HG02571 (cell line): ENCODE results near the gene PRKAR1B.

ENCODE experiments used
- ATAC-seq: cut with Tn5 transposase; IDR thresholded peaks from one replicate; pipeline ENCODE4 v1.9.1; 2021; ENCODE audit warnings: mild to moderate bottlenecking, moderate library complexity; ENCODE audit not compliant: unreplicated experiment

Gene PRKAR1B

GRCh38 chr7:527723-528122, 199.4 kb downstream of the PRKAR1B start:
- no peak for ATAC-seq

- no peak for ATAC-seq
Observed at GRCh38 chr7:526460-527034, 200.5 kb downstream of the PRKAR1B start.

- no peak for ATAC-seq
Observed at GRCh38 chr7:525740-526139, 201.3 kb downstream of the PRKAR1B start.

GRCh38 chr7:524800-525199, 202.3 kb downstream of the PRKAR1B start:
- ATAC-seq, result no peak

- no peak for ATAC-seq
Observed at GRCh38 chr7:523347-524336, 203.4 kb downstream of the PRKAR1B start.

GRCh38 chr7:522951-523314, 204.1 kb downstream of the PRKAR1B start:
- no peak for ATAC-seq

GRCh38 chr7:522071-522950, 204.8 kb downstream of the PRKAR1B start:
- no peak for ATAC-seq

GRCh38 chr7:521221-522070, 205.6 kb downstream of the PRKAR1B start:
- ATAC-seq, result no peak

- no peak for ATAC-seq
Observed at GRCh38 chr7:520503-521161, 206.4 kb downstream of the PRKAR1B start.

- ATAC-seq, result no peak
Observed at GRCh38 chr7:519484-520390, 207.3 kb downstream of the PRKAR1B start, which contains the start of gene PDGFA. Gene PDGFA, minus strand, starts transcription at chr7:519846. Its CDS starts 845 bp downstream, at chr7:519001.

GRCh38 chr7:518630-519483, 208.2 kb downstream of the PRKAR1B start:
- no peak for ATAC-seq

GRCh38 chr7:517774-518629, 209.1 kb downstream of the PRKAR1B start:
- ATAC-seq, result no peak

- ATAC-seq, result no peak
Observed at GRCh38 chr7:516606-517456, 210.2 kb downstream of the PRKAR1B start.

- ATAC-seq, result no peak
Observed at GRCh38 chr7:516216-516605, 210.9 kb downstream of the PRKAR1B start.

- ATAC-seq, result no peak
Observed at GRCh38 chr7:515628-516027, 211.5 kb downstream of the PRKAR1B start.
